Smooth muscle cell of the brain vasculature (primary cell): ENCODE measurements around the gene LCE7A.

Source experiments
- DNase-seq: peaks from one replicate; pipeline ENCODE4 v3.0.0-alpha.2; 2012; ENCODE audit warnings: low read depth, low spot score

The LCE7A gene

GRCh38 chr1:152880316-152880715, 20.5 kb downstream of the LCE7A start:
- no peak for DNase-seq

GRCh38 chr1:152880907-152881306, 21.1 kb downstream of the LCE7A start:
- no peak for DNase-seq

- no peak for DNase-seq
These were observed 24.3 kb downstream of the LCE7A start for GRCh38 chr1:152884085-152884484.

GRCh38 chr1:152884506-152884905, 24.7 kb downstream of the LCE7A start:
- DNase-seq = no peak

GRCh38 chr1:152884966-152885624, 25.3 kb downstream of the LCE7A start:
- DNase-seq = no peak

GRCh38 chr1:152886085-152886484, 26.3 kb downstream of the LCE7A start:
- no peak for DNase-seq

GRCh38 chr1:152886758-152887409, 27.1 kb downstream of the LCE7A start:
- DNase-seq = no peak

GRCh38 chr1:152888126-152888525, 28.3 kb downstream of the LCE7A start:
- no peak for DNase-seq

- DNase-seq = no peak
These were observed 39.2 kb downstream of the LCE7A start for GRCh38 chr1:152899027-152899426.

- no peak for DNase-seq
These were observed 40.1 kb downstream of the LCE7A start for GRCh38 chr1:152899883-152900282.

GRCh38 chr1:152901631-152902030, 41.8 kb downstream of the LCE7A start:
- DNase-seq = no peak

GRCh38 chr1:152902636-152903035, 42.8 kb downstream of the LCE7A start:
- no peak for DNase-seq

- no peak for DNase-seq
These were observed 45.1 kb downstream of the LCE7A start for GRCh38 chr1:152904688-152905440.

GRCh38 chr1:152906023-152906565, 46.3 kb downstream of the LCE7A start:
- DNase-seq = no peak

- DNase-seq = no peak
These were observed 48.1 kb downstream of the LCE7A start, which contains the start of gene IVL for GRCh38 chr1:152907686-152908601. Gene IVL (plus strand): TSS chr1:152908546. CDS start chr1:152909798, 1,252 bp downstream.

GRCh38 chr1:152909206-152909605, 49.4 kb downstream of the LCE7A start:
- DNase-seq = no peak
